GM23338 (cell line): ENCODE measurements around the gene MEF2A. TPM values are rescaled to one million over a fixed set of nuclear protein-coding genes. Genes with fewer than 3 reads are reported as not detected.

ENCODE experiments used
- ATAC-seq: fragments of 200-7000 bp; cut with Tn5 transposase; 3 replicates; pipeline ENCODE4 v1.9.1; 2020
- DNase-seq: peaks from one replicate; pipeline ENCODE4 v3.0.0-alpha.2; 2015; ENCODE audit warnings: low spot score
- H2AFZ ChIP-seq: fragments of 200-600 bp; sonication (generic); 2 replicates; pipeline ENCODE4 v1.8.0; 2016; ENCODE audit warnings: antibody characterized with exemption, mild to moderate bottlenecking, moderate library complexity
- H3F3A ChIP-seq: fragments of 200-600 bp; sonication (generic); replicated peaks from 2 replicates; pipeline ENCODE4 v1.8.0; 2017; ENCODE audit warnings: antibody characterized with exemption, mixed run types, low read depth
- H3K27ac ChIP-seq: fragments of 200-600 bp; sonication (generic); 2 replicates; pipeline ENCODE4 v1.6.1; 2016; ENCODE audit warnings: low read depth
- H3K27me3 ChIP-seq: fragments of 200-600 bp; sonication (generic); 2 replicates; pipeline ENCODE4 v1.8.0; 2016; ENCODE audit warnings: mild to moderate bottlenecking, mixed run types, moderate library complexity; ENCODE audit not compliant: insufficient read depth
- H3K36me3 ChIP-seq: fragments of 200-600 bp; sonication (generic); 2 replicates; pipeline ENCODE4 v1.8.0; 2016; ENCODE audit warnings: mild to moderate bottlenecking; ENCODE audit not compliant: insufficient read depth
- H3K4me1 ChIP-seq: fragments of 200-600 bp; sonication (generic); 2 replicates; pipeline ENCODE4 v1.8.0; 2016; ENCODE audit warnings: mild to moderate bottlenecking, moderate library complexity; ENCODE audit not compliant: insufficient read depth
- H3K4me2 ChIP-seq: fragments of 200-600 bp; sonication (generic); 2 replicates; pipeline ENCODE4 v1.7.1; 2017; ENCODE audit warnings: mixed run types
- H3K4me3 ChIP-seq: fragments of 200-600 bp; sonication (generic); 2 replicates; pipeline ENCODE4 v1.6.1; 2016; ENCODE audit warnings: mixed run types
- H3K79me2 ChIP-seq: fragments of 200-600 bp; sonication (generic); replicated peaks from 2 replicates; pipeline ENCODE4 v1.8.0; 2017; ENCODE audit warnings: mild to moderate bottlenecking; ENCODE audit not compliant: insufficient read depth
- H3K9me2 ChIP-seq: fragments of 200-600 bp; sonication (generic); 2 replicates; pipeline ENCODE4 v1.8.0; 2017; ENCODE audit not compliant: insufficient read depth
- H4K20me1 ChIP-seq: fragments of 200-600 bp; sonication (generic); replicated peaks from 2 replicates; pipeline ENCODE4 v1.8.0; 2017; ENCODE audit warnings: mild to moderate bottlenecking; ENCODE audit not compliant: insufficient read depth
- H3K27ac Mint-ChIP-seq: 2 replicates; pipeline ENCODE4 v1.8.0; 2020; ENCODE audit warnings: inconsistent platforms, mild to moderate bottlenecking, moderate library complexity, mixed read lengths
- H3K27me3 Mint-ChIP-seq: 3 replicates; pipeline ENCODE4 v1.8.0; 2022; ENCODE audit warnings: low read depth, mild to moderate bottlenecking, moderate library complexity, mixed read lengths, inconsistent platforms; ENCODE audit not compliant: insufficient read depth, poor library complexity
- H3K36me3 Mint-ChIP-seq: 3 replicates; pipeline ENCODE4 v1.8.0; 2021; ENCODE audit warnings: low read depth, mild to moderate bottlenecking, inconsistent platforms, moderate library complexity, mixed read lengths
- H3K4me1 Mint-ChIP-seq: 3 replicates; pipeline ENCODE4 v1.8.0; 2020; ENCODE audit warnings: mild to moderate bottlenecking, inconsistent platforms, mixed read lengths
- H3K4me3 Mint-ChIP-seq: 3 replicates; pipeline ENCODE4 v1.8.0; 2021; ENCODE audit warnings: moderate library complexity, mild to moderate bottlenecking, inconsistent platforms, mixed read lengths
- H3K9me3 Mint-ChIP-seq: 3 replicates; pipeline ENCODE4 v1.8.0; 2020; ENCODE audit warnings: moderate library complexity, mild to moderate bottlenecking, inconsistent platforms, mixed read lengths
- CREB1 ChIP-seq: fragments of 250-450 bp; sonication (Bioruptor Pico); IDR thresholded peaks from 2 replicates; pipeline ENCODE4 v1.5.0; 2020; ENCODE audit warnings: low read depth, mild to moderate bottlenecking, moderate library complexity
- ETS1 ChIP-seq: IDR thresholded peaks from 2 replicates; pipeline ENCODE4 v1.6.1; 2016; ENCODE audit warnings: antibody characterized with exemption
- EZH2 ChIP-seq: fragments of 200-600 bp; sonication (generic); IDR thresholded peaks from one replicate; pipeline ENCODE4 v1.8.0; 2017; ENCODE audit warnings: antibody characterized with exemption, mild to moderate bottlenecking, low read depth; ENCODE audit not compliant: unreplicated experiment
- EZH2phosphoT487 ChIP-seq: fragments of 200-600 bp; sonication (generic); IDR thresholded peaks from one replicate; pipeline ENCODE4 v1.8.1; 2018; ENCODE audit warnings: antibody characterized with exemption; ENCODE audit not compliant: unreplicated experiment
- POLR2AphosphoS5 ChIP-seq: IDR thresholded peaks from 2 replicates; pipeline ENCODE4 v1.6.1; 2016; ENCODE audit warnings: antibody characterized with exemption, low read depth
- REST ChIP-seq: IDR thresholded peaks from one replicate; pipeline ENCODE4 v1.6.1; 2018; ENCODE audit warnings: antibody characterized with exemption; ENCODE audit not compliant: unreplicated experiment
- STAT1 ChIP-seq: IDR thresholded peaks from one replicate; pipeline ENCODE4 v1.6.1; 2016; ENCODE audit warnings: antibody characterized with exemption; ENCODE audit not compliant: unreplicated experiment
- ZNF462 ChIP-seq: fragments of 250-450 bp; sonication (Bioruptor Pico); IDR thresholded peaks from 2 replicates; pipeline ENCODE4 v1.5.0; 2020; ENCODE audit warnings: mild to moderate bottlenecking, moderate library complexity
- polyA plus RNA-seq: library from polyadenylated mRNA; unstranded; fragments of >200 nt; fragmentation: Nextera tagmentation; extraction: Ambion mirVana; gene quantifications from 2 replicates; pipeline ENCODE4 v1.2.1, GENCODE V29; 2016
- total RNA-seq: library from RNA; depleted of rRNA; stranded (reverse); fragments of >200 nt; shearing (Covaris generic); gene quantifications from 2 replicates; pipeline ENCODE4 v1.2.3, GENCODE V29; 2014
- TF ChIP-seq, protein P1 (sequence below), 2 experiments: fragments of 200-600 bp in 1 of 2; sonication (generic) in 1 of 2; conservative IDR thresholded peaks; 2 replicates each; pipeline versions ENCODE4 v1.5.1 to v1.6.1; 2016 to 2017; ENCODE audit warnings: antibody characterized with exemption in 2 of 2, low read depth in 2 of 2, mild to moderate bottlenecking in 2 of 2, moderate library complexity in 1 of 2

The MEF2A gene
- total and polyA plus RNA-seq, 2 experiments from 2014 or later: 20.3 to 42.3 TPM

DNA sequence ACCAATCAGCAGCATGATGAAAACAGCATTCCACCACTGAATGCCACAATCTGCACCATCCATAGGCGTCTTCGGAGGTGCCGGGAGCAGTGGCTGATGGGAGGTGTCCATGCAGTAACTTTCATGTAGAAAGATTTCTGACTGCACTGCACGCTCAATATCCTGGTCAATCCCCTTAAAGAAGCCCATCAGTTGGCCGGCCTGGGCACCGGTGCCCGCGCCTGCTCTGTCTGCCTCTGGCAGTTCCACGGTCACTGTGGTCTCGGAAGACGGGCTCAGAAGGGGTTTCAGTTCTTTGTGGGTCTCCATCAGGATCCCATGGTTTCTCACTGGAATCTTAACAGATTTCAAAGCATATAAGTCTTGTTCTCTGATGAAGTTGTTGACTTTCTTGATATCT, 163.5 kb downstream of the MEF2A start:
- H3K27me3 ChIP-seq: peaks cover 9% of the 10 kb centered on the region
- 0 out of 2 replicates have a peak, but pooled peaks cover 3% of the 10 kb centered on the region for H3K36me3 ChIP-seq
- 0 out of 2 replicates have a peak, but pooled peaks cover 3% of the 10 kb centered on the region for H3F3A ChIP-seq
- peaks cover 25% of the 10 kb centered on the region for H3K4me1 ChIP-seq
- H3K4me3 ChIP-seq: no peak overlapping the region
- Mint-ChIP-seq H3K27ac (no peak overlapping the region), H3K27me3 (peaks cover 6% of the 10 kb centered on the region), H3K4me1 (peaks cover 32% of the 10 kb centered on the region), H3K36me3 (peaks cover 38% of the 10 kb centered on the region), H3K9me3 (peaks cover 9% of the 10 kb centered on the region; the same call in 2 of the 3 replicates), H3K4me3 (no peak overlapping the region)
- TF ChIP-seq EZH2phosphoT487 (no peak), REST (no peak), POLR2AphosphoS5 (no peak), ETS1 (no peak), CREB1 (no peak), EZH2 (no peak), STAT1 (no peak), ZNF462 (CRISPR knock-in tag) (no peak)
- TF ChIP-seq, protein P1, sequence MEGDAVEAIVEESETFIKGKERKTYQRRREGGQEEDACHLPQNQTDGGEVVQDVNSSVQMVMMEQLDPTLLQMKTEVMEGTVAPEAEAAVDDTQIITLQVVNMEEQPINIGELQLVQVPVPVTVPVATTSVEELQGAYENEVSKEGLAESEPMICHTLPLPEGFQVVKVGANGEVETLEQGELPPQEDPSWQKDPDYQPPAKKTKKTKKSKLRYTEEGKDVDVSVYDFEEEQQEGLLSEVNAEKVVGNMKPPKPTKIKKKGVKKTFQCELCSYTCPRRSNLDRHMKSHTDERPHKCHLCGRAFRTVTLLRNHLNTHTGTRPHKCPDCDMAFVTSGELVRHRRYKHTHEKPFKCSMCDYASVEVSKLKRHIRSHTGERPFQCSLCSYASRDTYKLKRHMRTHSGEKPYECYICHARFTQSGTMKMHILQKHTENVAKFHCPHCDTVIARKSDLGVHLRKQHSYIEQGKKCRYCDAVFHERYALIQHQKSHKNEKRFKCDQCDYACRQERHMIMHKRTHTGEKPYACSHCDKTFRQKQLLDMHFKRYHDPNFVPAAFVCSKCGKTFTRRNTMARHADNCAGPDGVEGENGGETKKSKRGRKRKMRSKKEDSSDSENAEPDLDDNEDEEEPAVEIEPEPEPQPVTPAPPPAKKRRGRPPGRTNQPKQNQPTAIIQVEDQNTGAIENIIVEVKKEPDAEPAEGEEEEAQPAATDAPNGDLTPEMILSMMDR (conservative IDR thresholded peaks at IDR 0.05; ENCODE audit: low read depth in 2 of 2): no peak
- no peak for ATAC-seq
- H3K9me2 ChIP-seq: no peaks in the 10 kb centered on the region
- DNase-seq: no peak
- H2AFZ ChIP-seq: no peak overlapping the region
- peaks cover 6% of the 10 kb centered on the region for H3K79me2 ChIP-seq
- H4K20me1 ChIP-seq: no peaks in the 10 kb centered on the region; the same call in none of the 2 replicates
- no peak overlapping the region for H3K4me2 ChIP-seq
- H3K27ac ChIP-seq: no peak overlapping the region
